Esophagus squamous epithelium (tissue), 4 donors: Measurements from ENCODE around the gene CCDC51.

Experiments
- CTCF ChIP-seq, 6 experiments: fragments of 450-650 bp in 4 of 6; fragments of 200-600 bp in 2 of 6; sonication (generic) in 2 of 6; IDR thresholded peaks; one replicate each; pipeline ENCODE4 v1.5.1; 2016 to 2019; ENCODE audit warnings: antibody characterized with exemption in 6 of 6, mild to moderate bottlenecking in 4 of 6, moderate library complexity in 4 of 6
- POLR2A ChIP-seq, 4 donors: fragments of 450-650 bp; IDR thresholded peaks; one replicate each; pipeline ENCODE4 v1.6.1; 2017; ENCODE audit warnings: antibody characterized with exemption in 4 of 4, mild to moderate bottlenecking in 4 of 4, moderate library complexity in 3 of 4

DNA sequence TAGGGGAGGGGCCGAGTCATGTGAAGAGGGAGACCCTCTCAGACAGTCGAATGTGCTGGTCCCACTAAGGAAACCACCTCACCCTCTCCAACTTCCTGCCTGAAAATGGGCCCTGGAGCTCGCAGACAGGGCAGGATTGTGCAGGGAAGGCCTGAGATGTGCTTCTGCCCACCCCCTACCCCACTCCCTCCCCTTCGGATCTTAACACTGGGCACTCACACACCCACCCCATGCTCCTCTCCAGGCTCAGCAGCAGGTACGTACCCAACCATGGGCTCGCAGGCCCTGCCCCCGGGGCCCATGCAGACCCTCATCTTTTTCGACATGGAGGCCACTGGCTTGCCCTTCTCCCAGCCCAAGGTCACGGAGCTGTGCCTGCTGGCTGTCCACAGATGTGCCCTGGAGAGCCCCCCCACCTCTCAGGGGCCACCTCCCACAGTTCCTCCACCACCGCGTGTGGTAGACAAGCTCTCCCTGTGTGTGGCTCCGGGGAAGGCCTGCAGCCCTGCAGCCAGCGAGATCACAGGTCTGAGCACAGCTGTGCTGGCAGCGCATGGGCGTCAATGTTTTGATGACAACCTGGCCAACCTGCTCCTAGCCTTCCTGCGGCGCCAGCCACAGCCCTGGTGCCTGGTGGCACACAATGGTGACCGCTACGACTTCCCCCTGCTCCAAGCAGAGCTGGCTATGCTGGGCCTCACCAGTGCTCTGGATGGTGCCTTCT, 26.6 kb upstream of the CCDC51 start:
- TF ChIP-seq POLR2A (IDR thresholded peaks at IDR 0.05) (peak in 1 of 4 donors; percentile 30), CTCF (IDR thresholded peaks at IDR 0.05) (no peak)
